Measurements from ENCODE around the gene PSMB7.

DNA sequence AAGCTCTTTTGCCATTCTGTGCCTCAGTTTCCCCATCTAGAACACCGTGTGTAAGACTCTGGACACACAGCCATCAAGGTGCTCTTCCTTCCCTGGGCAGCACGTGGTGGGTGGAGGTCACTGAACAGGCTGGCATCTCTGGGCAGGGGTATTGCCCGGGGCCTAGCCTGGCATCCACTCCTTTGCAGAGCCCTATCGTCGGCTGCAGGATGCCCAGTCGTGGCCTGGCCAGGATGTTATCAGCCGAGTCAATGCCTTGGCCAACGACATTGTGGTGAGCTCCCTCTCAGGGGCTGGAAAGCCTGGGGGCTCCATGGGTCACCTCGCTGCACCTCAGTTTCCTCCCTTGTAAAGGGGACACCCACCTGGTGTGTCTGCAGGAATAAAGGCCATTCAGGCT is 39.1 kb upstream of the PSMB7 start:
- TF ChIP-seq, protein P1, sequence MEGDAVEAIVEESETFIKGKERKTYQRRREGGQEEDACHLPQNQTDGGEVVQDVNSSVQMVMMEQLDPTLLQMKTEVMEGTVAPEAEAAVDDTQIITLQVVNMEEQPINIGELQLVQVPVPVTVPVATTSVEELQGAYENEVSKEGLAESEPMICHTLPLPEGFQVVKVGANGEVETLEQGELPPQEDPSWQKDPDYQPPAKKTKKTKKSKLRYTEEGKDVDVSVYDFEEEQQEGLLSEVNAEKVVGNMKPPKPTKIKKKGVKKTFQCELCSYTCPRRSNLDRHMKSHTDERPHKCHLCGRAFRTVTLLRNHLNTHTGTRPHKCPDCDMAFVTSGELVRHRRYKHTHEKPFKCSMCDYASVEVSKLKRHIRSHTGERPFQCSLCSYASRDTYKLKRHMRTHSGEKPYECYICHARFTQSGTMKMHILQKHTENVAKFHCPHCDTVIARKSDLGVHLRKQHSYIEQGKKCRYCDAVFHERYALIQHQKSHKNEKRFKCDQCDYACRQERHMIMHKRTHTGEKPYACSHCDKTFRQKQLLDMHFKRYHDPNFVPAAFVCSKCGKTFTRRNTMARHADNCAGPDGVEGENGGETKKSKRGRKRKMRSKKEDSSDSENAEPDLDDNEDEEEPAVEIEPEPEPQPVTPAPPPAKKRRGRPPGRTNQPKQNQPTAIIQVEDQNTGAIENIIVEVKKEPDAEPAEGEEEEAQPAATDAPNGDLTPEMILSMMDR (conservative IDR thresholded peaks at IDR 0.05; ENCODE audit: low read length) = no peak
- no peak for TF ChIP-seq EZH2phosphoT487 (IDR thresholded peaks at IDR 0.05; ENCODE audit: borderline replicate concordance, low read depth, low read length)
